Measurements from ENCODE around the gene CCDC120.

DNA sequence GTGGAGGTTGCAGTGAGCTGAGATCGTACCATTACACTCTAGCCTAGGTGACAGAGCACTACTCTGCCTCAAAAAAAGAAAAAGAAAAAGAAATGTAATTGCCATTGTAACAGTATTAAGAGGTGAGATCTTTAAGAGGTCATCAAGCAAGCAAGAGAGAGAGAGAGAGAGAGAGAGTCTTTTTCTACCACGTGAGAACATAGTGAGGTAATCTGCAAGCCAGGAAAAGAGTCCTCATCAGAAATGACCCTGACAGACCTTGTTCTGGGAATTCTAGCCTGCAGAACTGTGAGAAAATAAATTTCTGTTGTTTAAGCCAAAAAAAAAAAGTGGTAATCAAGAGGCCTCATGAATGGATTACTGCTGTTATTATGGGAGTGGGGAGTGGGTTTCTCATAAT, 49.8 kb downstream of the CCDC120 start:
- TF ChIP-seq, protein P1, sequence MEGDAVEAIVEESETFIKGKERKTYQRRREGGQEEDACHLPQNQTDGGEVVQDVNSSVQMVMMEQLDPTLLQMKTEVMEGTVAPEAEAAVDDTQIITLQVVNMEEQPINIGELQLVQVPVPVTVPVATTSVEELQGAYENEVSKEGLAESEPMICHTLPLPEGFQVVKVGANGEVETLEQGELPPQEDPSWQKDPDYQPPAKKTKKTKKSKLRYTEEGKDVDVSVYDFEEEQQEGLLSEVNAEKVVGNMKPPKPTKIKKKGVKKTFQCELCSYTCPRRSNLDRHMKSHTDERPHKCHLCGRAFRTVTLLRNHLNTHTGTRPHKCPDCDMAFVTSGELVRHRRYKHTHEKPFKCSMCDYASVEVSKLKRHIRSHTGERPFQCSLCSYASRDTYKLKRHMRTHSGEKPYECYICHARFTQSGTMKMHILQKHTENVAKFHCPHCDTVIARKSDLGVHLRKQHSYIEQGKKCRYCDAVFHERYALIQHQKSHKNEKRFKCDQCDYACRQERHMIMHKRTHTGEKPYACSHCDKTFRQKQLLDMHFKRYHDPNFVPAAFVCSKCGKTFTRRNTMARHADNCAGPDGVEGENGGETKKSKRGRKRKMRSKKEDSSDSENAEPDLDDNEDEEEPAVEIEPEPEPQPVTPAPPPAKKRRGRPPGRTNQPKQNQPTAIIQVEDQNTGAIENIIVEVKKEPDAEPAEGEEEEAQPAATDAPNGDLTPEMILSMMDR (IDR thresholded peaks at IDR 0.05; ENCODE audit: poor library complexity, severe bottlenecking) = no peak
- TF ChIP-seq TAF1 (IDR thresholded peaks at IDR 0.05; ENCODE audit: low read depth) (no peak), EP300 (conservative IDR thresholded peaks at IDR 0.05; ENCODE audit: poor library complexity, severe bottlenecking) (no peak), POLR2AphosphoS5 (IDR thresholded peaks at IDR 0.05) (no peak), EZH2 (IDR thresholded peaks at IDR 0.05; ENCODE audit: borderline replicate concordance, insufficient read depth, low read length, poor library complexity, severe bottlenecking) (no peak), RAD21 (conservative IDR thresholded peaks at IDR 0.05) (no peak)
- TF ChIP-seq, protein P2, sequence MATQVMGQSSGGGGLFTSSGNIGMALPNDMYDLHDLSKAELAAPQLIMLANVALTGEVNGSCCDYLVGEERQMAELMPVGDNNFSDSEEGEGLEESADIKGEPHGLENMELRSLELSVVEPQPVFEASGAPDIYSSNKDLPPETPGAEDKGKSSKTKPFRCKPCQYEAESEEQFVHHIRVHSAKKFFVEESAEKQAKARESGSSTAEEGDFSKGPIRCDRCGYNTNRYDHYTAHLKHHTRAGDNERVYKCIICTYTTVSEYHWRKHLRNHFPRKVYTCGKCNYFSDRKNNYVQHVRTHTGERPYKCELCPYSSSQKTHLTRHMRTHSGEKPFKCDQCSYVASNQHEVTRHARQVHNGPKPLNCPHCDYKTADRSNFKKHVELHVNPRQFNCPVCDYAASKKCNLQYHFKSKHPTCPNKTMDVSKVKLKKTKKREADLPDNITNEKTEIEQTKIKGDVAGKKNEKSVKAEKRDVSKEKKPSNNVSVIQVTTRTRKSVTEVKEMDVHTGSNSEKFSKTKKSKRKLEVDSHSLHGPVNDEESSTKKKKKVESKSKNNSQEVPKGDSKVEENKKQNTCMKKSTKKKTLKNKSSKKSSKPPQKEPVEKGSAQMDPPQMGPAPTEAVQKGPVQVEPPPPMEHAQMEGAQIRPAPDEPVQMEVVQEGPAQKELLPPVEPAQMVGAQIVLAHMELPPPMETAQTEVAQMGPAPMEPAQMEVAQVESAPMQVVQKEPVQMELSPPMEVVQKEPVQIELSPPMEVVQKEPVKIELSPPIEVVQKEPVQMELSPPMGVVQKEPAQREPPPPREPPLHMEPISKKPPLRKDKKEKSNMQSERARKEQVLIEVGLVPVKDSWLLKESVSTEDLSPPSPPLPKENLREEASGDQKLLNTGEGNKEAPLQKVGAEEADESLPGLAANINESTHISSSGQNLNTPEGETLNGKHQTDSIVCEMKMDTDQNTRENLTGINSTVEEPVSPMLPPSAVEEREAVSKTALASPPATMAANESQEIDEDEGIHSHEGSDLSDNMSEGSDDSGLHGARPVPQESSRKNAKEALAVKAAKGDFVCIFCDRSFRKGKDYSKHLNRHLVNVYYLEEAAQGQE (IDR thresholded peaks at IDR 0.05; ENCODE audit: borderline replicate concordance) = no peak

Measured in neural cell (in vitro differentiated cells).